ENCODE data around the gene ZKSCAN5. TPM values are rescaled to one million over a fixed set of nuclear protein-coding genes. Genes with fewer than 3 reads are reported as not detected.
A peak's percentile ranks its signal among the peaks of the same experiment; 100 is the strongest.
"Not testable (repeated sequence)": the region's sequence is repeated elsewhere in the genome, so short reads cannot be mapped to it uniquely, and the experiment has no call there.

Gene ZKSCAN5
- total RNA-seq, 4 donors from 2014 or later = 6.1 to 10.2 (median 7.8) TPM

DNA sequence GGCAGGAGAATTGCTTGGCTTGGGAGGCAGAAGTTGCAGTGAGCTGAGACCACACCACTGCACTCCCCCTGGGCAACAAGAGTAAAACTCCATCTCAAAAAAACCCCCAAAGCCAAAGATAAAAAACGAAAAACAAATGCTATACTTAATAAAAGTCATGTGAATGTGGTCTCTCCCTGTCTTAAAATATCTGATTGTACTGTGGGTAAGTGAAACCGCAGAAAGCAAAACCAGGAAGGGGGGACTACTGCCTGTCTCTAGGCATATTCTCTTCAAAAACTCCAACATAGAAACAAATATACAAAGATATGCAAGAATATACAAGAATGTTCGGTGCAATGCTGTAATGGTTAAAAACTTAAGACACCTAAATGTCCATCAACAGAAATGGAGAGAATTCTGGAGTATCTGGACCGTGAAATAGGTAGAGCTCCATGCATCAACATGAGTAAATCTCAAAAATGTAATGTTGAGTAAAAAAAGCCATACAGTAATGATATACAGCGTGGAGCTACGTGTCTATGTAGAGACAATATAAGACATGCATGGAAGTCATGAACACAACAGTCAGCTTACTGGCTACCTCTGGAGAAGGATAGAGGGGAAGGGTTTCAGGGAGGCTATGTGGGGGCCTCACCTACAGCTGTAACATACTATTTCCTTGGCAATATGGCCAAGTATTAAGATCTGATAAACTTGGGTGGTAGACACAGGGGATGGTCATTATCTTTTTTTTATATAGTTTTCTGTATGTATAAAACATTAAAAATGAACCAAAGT is 6.5 kb upstream of the ZKSCAN5 start:
- no peak for ATAC-seq (ENCODE audit: low FRiP score)
- TF ChIP-seq CTCF (IDR thresholded peaks at IDR 0.05) = no peak
- DNase-seq (ENCODE audit: low spot score) = no peak

GRCh38 chr7:99498546-99498944 is 5.9 kb upstream of the ZKSCAN5 start:
- no peak for TF ChIP-seq CTCF (IDR thresholded peaks at IDR 0.05)
- DNase-seq (ENCODE audit: low spot score) = no peak
- ATAC-seq (ENCODE audit: low FRiP score) = no peak

GRCh38 chr7:99499371-99499720 is 5.1 kb upstream of the ZKSCAN5 start:
- no peak for DNase-seq (ENCODE audit: low spot score)
- no peak for ATAC-seq (ENCODE audit: low FRiP score)
- TF ChIP-seq CTCF (IDR thresholded peaks at IDR 0.05) = no peak

GRCh38 chr7:99499721-99500636 is 4.5 kb upstream of the ZKSCAN5 start, which contains the start of gene ZNF394:
ZNF394 (minus strand) TSS chr7:99500281; CDS start chr7:99500093, 188 bp downstream.
- peak; percentile 76 for ATAC-seq (ENCODE audit: low FRiP score)
- TF ChIP-seq CTCF (IDR thresholded peaks at IDR 0.05) = no peak
- peak; percentile 63 for DNase-seq (ENCODE audit: low spot score)

DNA sequence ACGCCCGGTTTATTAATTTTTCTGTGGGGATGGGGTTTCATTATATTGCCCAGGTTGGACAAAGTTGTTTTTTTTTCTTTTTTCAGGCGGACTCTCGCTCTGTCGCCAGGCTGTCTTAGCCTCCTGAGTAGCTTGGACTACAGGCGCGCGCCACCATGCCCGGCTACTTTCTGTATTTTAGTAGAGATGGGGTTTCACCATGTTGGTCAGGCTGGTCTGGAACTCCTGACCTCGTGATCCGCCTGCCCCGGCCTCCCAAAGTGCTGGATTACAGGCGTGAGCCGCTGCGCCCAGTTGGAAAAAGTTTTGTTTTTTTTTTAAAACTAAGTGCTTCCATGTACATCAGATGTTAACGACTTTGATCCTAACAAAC is 3.8 kb upstream of the ZKSCAN5 start:
- ATAC-seq (ENCODE audit: low FRiP score) (no peak), DNase-seq (ENCODE audit: low spot score) (no peak)
- TF ChIP-seq CTCF (IDR thresholded peaks at IDR 0.05) = no peak

DNA sequence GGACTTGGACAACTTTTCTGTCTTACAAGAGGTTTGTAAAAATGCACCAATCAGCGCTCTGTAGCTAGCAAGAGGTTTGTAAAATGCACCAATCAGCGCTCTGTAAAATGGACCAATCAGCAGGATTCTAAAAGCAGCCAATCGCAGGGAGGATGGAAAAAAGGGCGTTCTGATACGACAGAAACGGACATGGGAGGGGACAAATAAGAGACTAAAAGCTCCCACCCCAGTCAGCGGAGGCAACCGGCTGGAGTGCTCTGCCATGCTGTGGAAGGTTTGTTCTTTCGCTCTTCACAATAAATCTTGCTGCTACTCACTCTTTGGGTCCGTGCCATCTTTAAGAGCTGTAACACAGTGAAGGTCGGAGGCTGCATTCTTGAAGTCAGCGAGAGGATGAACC is 3.2 kb upstream of the ZKSCAN5 start:
- ATAC-seq (ENCODE audit: low FRiP score) = not testable (repeated sequence)

GRCh38 chr7:99504281-99504602 is 220 bp upstream of the ZKSCAN5 start:
- no peak for DNase-seq (ENCODE audit: low spot score)
- ATAC-seq (ENCODE audit: low FRiP score) = no peak
- no peak for TF ChIP-seq CTCF (IDR thresholded peaks at IDR 0.05)

More for the DNA sequence above, 3.2 kb upstream of the ZKSCAN5 start:
- not testable (repeated sequence) for DNase-seq (ENCODE audit: low spot score)

Data from omental fat pad (tissue), 4 donors.